Testis (tissue), 2 donors: ENCODE data around the gene ZNF222.

Experiments used
- POLR2A ChIP-seq: fragments of 450-650 bp; IDR thresholded peaks from one replicate; pipeline ENCODE4 v1.6.1; 2017; ENCODE audit warnings: antibody characterized with exemption, mild to moderate bottlenecking, moderate library complexity
- TF ChIP-seq, protein P1 (sequence below), 3 experiments: fragments of 450-650 bp in 2 of 3; fragments of 200-600 bp in 1 of 3; sonication (generic) in 1 of 3; IDR thresholded peaks; one replicate each; pipeline ENCODE4 v1.5.1; 2016 to 2019; ENCODE audit warnings: antibody characterized with exemption in 3 of 3, mild to moderate bottlenecking in 2 of 3, moderate library complexity in 1 of 3

DNA sequence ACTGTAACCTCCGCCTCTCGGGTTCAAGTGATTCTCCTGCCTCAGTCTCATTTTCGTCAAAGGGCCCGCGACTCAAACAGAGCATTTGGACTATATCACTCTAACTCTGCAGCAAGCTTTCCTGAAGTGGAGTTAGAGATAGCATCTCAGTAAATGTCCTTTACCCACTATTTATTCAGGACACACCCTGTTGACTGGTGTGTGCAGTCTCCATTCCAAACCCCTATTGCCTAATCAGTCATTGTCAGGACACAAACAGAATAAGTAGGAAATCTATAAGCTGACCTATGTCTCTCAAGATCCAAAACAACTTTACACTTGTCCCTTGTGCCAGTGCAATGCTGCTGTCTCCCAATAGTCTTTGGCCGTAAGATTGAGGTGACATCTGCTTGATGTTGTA is 1.4 kb downstream of the ZNF222 start:
- TF ChIP-seq POLR2A, result no peak
- TF ChIP-seq, protein P1, sequence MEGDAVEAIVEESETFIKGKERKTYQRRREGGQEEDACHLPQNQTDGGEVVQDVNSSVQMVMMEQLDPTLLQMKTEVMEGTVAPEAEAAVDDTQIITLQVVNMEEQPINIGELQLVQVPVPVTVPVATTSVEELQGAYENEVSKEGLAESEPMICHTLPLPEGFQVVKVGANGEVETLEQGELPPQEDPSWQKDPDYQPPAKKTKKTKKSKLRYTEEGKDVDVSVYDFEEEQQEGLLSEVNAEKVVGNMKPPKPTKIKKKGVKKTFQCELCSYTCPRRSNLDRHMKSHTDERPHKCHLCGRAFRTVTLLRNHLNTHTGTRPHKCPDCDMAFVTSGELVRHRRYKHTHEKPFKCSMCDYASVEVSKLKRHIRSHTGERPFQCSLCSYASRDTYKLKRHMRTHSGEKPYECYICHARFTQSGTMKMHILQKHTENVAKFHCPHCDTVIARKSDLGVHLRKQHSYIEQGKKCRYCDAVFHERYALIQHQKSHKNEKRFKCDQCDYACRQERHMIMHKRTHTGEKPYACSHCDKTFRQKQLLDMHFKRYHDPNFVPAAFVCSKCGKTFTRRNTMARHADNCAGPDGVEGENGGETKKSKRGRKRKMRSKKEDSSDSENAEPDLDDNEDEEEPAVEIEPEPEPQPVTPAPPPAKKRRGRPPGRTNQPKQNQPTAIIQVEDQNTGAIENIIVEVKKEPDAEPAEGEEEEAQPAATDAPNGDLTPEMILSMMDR (IDR thresholded peaks at IDR 0.05), result no peak
